GM21515 (cell line): ENCODE measurements around the gene FMNL2.
"Not testable (repeated sequence)": the region's sequence is repeated elsewhere in the genome, so short reads cannot be mapped to it uniquely, and the experiment has no call there.

ENCODE experiments used
- ATAC-seq: cut with Tn5 transposase; IDR thresholded peaks from one replicate; pipeline ENCODE4 v1.9.1; 2021; ENCODE audit not compliant: unreplicated experiment

FMNL2 gene

GRCh38 chr2:152372438-152372984, 37.5 kb downstream of the FMNL2 start:
- ATAC-seq: no peak

GRCh38 chr2:152375174-152375573, 40.2 kb downstream of the FMNL2 start:
- ATAC-seq: no peak

- ATAC-seq: no peak
Observed at GRCh38 chr2:152376385-152376784, 41.4 kb downstream of the FMNL2 start.

GRCh38 chr2:152376968-152377367, 42.0 kb downstream of the FMNL2 start:
- no peak for ATAC-seq

GRCh38 chr2:152379089-152379488, 44.1 kb downstream of the FMNL2 start:
- no peak for ATAC-seq

- no peak for ATAC-seq
Observed at GRCh38 chr2:152380261-152381055, 45.5 kb downstream of the FMNL2 start.

- no peak for ATAC-seq
Observed at GRCh38 chr2:152383702-152384101, 48.7 kb downstream of the FMNL2 start.

- no peak for ATAC-seq
Observed at GRCh38 chr2:152384992-152385391, 50.0 kb downstream of the FMNL2 start.

GRCh38 chr2:152385650-152386049, 50.7 kb downstream of the FMNL2 start:
- ATAC-seq: no peak

GRCh38 chr2:152386266-152386665, 51.3 kb downstream of the FMNL2 start:
- no peak for ATAC-seq

- no peak for ATAC-seq
Observed at GRCh38 chr2:152387041-152387440, 52.1 kb downstream of the FMNL2 start.

- not testable (repeated sequence) for ATAC-seq
Observed at GRCh38 chr2:152388269-152388668, 53.3 kb downstream of the FMNL2 start.

- no peak for ATAC-seq
Observed at GRCh38 chr2:152389483-152389882, 54.5 kb downstream of the FMNL2 start.

- no peak for ATAC-seq
Observed at GRCh38 chr2:152390837-152391236, 55.9 kb downstream of the FMNL2 start.

GRCh38 chr2:152391318-152391717, 56.3 kb downstream of the FMNL2 start:
- ATAC-seq: no peak

- ATAC-seq: no peak
Observed at GRCh38 chr2:152393377-152393776, 58.4 kb downstream of the FMNL2 start.

- no peak for ATAC-seq
Observed at GRCh38 chr2:152394326-152394725, 59.4 kb downstream of the FMNL2 start.

- no peak for ATAC-seq
Observed at GRCh38 chr2:152395103-152395502, 60.1 kb downstream of the FMNL2 start.

- ATAC-seq: no peak
Observed at GRCh38 chr2:152395572-152395971, 60.6 kb downstream of the FMNL2 start.

GRCh38 chr2:152396051-152396511, 61.1 kb downstream of the FMNL2 start:
- no peak for ATAC-seq

- ATAC-seq: no peak
Observed at GRCh38 chr2:152396763-152397162, 61.8 kb downstream of the FMNL2 start.

GRCh38 chr2:152399003-152399402, 64.0 kb downstream of the FMNL2 start:
- no peak for ATAC-seq
